ENCODE measurements around the gene ABHD18.
"Not testable (repeated sequence)": the region's sequence is repeated elsewhere in the genome, so short reads cannot be mapped to it uniquely, and the experiment has no call there.

Gene ABHD18

DNA sequence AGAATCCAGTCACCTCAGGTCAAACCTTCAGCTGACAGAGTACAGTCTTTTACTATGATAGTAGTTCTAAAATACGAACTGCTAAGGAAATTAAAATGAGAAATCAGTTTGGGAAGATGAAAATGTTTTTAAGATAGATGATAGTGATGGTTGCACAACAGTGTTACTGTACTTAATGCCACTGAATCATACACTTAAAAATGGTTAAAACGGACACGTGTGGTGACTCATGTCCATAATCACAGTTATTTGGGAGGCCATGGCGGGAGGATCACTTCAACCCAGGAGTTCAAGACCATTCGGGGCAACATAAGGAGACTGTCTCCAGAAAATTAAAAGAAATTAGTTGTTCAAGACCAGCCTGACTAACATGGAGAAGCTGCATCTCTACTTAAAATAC, 41.4 kb downstream of the ABHD18 start:
- in situ Hi-C loops (cut with HindIII; ENCODE audit: low pct_unique_long_range_greater_than_20kb, low sequenced_read_pairs), result no loop called here

GRCh38 chr4:128009428-128009827, 44.2 kb downstream of the ABHD18 start:
- in situ Hi-C loops (cut with HindIII; ENCODE audit: low pct_unique_long_range_greater_than_20kb, low sequenced_read_pairs), result no loop called here
- no peak for DNase-seq (ENCODE audit: low read depth in 1 of 2, low spot score in 1 of 2)
- TF ChIP-seq JUND (IDR thresholded peaks at IDR 0.05; ENCODE audit: low read depth), result no peak

More for the DNA sequence above, 41.4 kb downstream of the ABHD18 start:
- TF ChIP-seq JUND (IDR thresholded peaks at IDR 0.05; ENCODE audit: low read depth), result no peak
- DNase-seq (ENCODE audit: low read depth in 1 of 2, low spot score in 1 of 2), result no peak

DNA sequence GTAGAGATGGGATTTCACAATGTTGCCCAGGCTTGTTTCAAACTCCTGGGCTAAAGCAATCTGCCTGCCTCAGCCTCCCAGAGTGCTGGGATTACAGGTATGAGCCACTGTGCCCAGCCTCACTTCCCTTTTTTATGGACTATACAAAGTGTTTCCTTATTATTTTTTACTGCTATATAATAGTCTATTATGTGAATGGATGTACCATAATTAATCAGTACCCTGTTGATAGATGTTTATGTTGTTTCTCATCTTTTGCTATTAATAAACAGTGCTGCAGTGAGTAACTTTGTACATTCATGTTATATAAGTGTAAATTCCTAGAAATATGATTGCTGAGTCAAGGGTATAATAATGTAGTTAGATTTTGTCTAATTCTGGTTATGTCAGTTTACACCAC, 60.1 kb downstream of the ABHD18 start:
- no peak for TF ChIP-seq JUND (IDR thresholded peaks at IDR 0.05; ENCODE audit: low read depth)
- no peak for DNase-seq (ENCODE audit: low read depth in 1 of 2, low spot score in 1 of 2)
- in situ Hi-C loops (cut with HindIII; ENCODE audit: low pct_unique_long_range_greater_than_20kb, low sequenced_read_pairs), result no loop called here

GRCh38 chr4:128029907-128030306, 64.7 kb downstream of the ABHD18 start:
- TF ChIP-seq JUND (IDR thresholded peaks at IDR 0.05; ENCODE audit: low read depth), result no peak
- in situ Hi-C loops (cut with HindIII; ENCODE audit: low pct_unique_long_range_greater_than_20kb, low sequenced_read_pairs), result no loop called here
- no peak for DNase-seq (ENCODE audit: low read depth in 1 of 2, low spot score in 1 of 2)

GRCh38 chr4:128031756-128032384, 66.7 kb downstream of the ABHD18 start:
- no peak for TF ChIP-seq JUND (IDR thresholded peaks at IDR 0.05; ENCODE audit: low read depth)
- in situ Hi-C loops (cut with HindIII; ENCODE audit: low pct_unique_long_range_greater_than_20kb, low sequenced_read_pairs), result no loop called here
- DNase-seq (ENCODE audit: low read depth in 1 of 2, low spot score in 1 of 2), result no peak

- in situ Hi-C loops (cut with HindIII; ENCODE audit: low pct_unique_long_range_greater_than_20kb, low sequenced_read_pairs), result no loop called here
- TF ChIP-seq JUND (IDR thresholded peaks at IDR 0.05; ENCODE audit: low read depth), result no peak
- DNase-seq (ENCODE audit: low read depth in 1 of 2, low spot score in 1 of 2), result no peak
Observed at GRCh38 chr4:128039568-128039967, 74.4 kb downstream of the ABHD18 start.

DNA sequence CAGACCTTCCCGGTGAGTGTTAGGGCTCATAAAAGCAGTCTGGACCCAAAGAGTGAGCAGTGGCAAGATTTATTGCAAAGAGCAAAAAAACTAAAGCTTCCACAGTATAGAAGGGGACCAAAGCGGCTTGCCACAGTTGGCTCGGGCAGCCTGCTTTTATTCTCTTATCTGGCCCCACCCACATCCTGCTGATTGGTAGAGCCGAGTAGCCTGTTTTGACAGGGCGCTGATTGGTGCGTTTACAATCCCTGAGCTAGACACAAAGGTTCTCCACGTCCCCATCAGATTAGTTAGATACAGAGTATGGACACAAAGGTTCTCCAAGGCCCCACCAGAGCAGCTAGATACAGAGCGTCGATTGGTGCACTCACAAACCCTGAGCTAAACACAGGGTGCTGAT, 81.8 kb downstream of the ABHD18 start:
- in situ Hi-C loops (cut with HindIII; ENCODE audit: low pct_unique_long_range_greater_than_20kb, low sequenced_read_pairs); DNase-seq (ENCODE audit: low read depth in 1 of 2, low spot score in 1 of 2): not testable (repeated sequence)

GRCh38 chr4:128047514-128047913, 82.3 kb downstream of the ABHD18 start:
- in situ Hi-C loops (cut with HindIII; ENCODE audit: low pct_unique_long_range_greater_than_20kb, low sequenced_read_pairs); DNase-seq (ENCODE audit: low read depth in 1 of 2, low spot score in 1 of 2): not testable (repeated sequence)

DNA sequence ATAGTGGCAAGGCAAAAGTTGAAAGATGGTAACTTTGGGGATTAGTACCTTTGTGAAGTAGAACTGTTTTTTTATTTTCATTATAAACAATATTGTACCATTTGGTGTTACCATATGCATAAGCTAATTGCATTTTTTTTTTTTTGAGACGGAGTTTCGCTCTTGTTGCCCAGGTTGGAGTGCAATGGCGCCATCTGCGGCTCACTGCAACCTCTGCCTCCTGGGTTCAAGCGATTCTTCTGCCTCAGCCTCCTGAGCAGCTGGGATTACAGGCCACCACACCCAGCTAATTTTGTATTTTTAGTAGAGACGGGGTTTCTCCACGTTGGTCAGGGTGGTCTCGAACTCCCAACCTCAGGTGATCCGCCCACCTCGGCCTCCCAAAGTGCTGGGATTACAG, 86.0 kb downstream of the ABHD18 start:
- DNase-seq (ENCODE audit: low read depth in 1 of 2, low spot score in 1 of 2), result peak in 1 of 2 experiments; percentile 43
- in situ Hi-C loops (cut with HindIII; ENCODE audit: low pct_unique_long_range_greater_than_20kb, low sequenced_read_pairs), result not testable (repeated sequence)

GRCh38 chr4:128054907-128055306, 89.7 kb downstream of the ABHD18 start:
- peak in 1 of 2 experiments; percentile 3 for DNase-seq (ENCODE audit: low read depth in 1 of 2, low spot score in 1 of 2)
- in situ Hi-C loops (cut with HindIII; ENCODE audit: low pct_unique_long_range_greater_than_20kb, low sequenced_read_pairs), result not testable (repeated sequence)

- DNase-seq (ENCODE audit: low read depth in 1 of 2, low spot score in 1 of 2); in situ Hi-C loops (cut with HindIII; ENCODE audit: low pct_unique_long_range_greater_than_20kb, low sequenced_read_pairs): not testable (repeated sequence)
Observed at GRCh38 chr4:128055441-128056206, 90.4 kb downstream of the ABHD18 start.

- no peak for TF ChIP-seq JUND (IDR thresholded peaks at IDR 0.05; ENCODE audit: low read depth)
- DNase-seq (ENCODE audit: low read depth in 1 of 2, low spot score in 1 of 2), result no peak
- in situ Hi-C loops (cut with HindIII; ENCODE audit: low pct_unique_long_range_greater_than_20kb, low sequenced_read_pairs), result no loop called here
Observed at GRCh38 chr4:128056396-128056795, 91.2 kb downstream of the ABHD18 start.

DNA sequence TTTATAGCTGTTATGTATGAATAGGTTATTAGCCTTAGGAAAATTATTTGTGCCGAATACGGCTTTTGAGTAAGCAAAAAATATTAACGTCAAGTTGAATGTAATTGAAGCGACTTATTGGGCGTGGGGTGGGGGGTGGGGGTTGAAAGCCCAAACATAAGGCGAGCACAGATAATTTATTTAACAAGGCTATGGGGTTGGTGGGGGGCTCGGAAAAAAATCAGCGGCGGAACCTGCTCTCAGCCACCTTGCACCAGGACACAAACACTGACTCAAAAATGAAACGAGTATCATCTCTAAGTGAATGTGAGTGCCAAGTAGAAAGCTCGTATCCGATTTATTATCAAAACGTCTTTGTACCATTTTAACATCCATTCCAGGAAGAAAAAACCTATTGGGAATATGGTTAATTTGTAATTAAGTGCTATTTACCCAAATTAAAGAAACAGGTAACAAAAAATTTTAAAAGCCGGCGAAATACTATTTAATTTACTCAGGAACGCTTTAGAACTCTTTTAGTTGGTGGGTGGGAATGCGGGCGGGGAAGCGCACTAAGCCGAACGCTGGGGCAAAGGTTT, 95.0 kb downstream of the ABHD18 start:
- TF ChIP-seq JUND (IDR thresholded peaks at IDR 0.05; ENCODE audit: low read depth), result no peak
- DNase-seq (ENCODE audit: low read depth in 1 of 2, low spot score in 1 of 2), result no peak
- in situ Hi-C loops (cut with HindIII; ENCODE audit: low pct_unique_long_range_greater_than_20kb, low sequenced_read_pairs), result no loop called here
